KOPT-K1 (cell line): ENCODE measurements around the gene CA9.

ENCODE experiments used
- H3K27ac ChIP-seq: fragments of 200-600 bp; sonication (generic); 2 replicates; pipeline ENCODE4 v1.5.1; 2016; ENCODE audit warnings: antibody characterized with exemption, mild to moderate bottlenecking, low read depth, low read length; ENCODE audit not compliant: poor library complexity, severe bottlenecking
- H3K36me3 ChIP-seq: fragments of 200-600 bp; sonication (generic); 2 replicates; pipeline ENCODE4 v1.5.1; 2017; ENCODE audit warnings: antibody characterized with exemption, mild to moderate bottlenecking, low read length, moderate library complexity; ENCODE audit not compliant: insufficient read depth
- H3K9me3 ChIP-seq: fragments of 200-600 bp; sonication (generic); 2 replicates; pipeline ENCODE4 v1.5.1; 2017; ENCODE audit warnings: antibody characterized with exemption, low read length, mild to moderate bottlenecking; ENCODE audit not compliant: insufficient read depth, poor library complexity, severe bottlenecking

CA9 gene

DNA sequence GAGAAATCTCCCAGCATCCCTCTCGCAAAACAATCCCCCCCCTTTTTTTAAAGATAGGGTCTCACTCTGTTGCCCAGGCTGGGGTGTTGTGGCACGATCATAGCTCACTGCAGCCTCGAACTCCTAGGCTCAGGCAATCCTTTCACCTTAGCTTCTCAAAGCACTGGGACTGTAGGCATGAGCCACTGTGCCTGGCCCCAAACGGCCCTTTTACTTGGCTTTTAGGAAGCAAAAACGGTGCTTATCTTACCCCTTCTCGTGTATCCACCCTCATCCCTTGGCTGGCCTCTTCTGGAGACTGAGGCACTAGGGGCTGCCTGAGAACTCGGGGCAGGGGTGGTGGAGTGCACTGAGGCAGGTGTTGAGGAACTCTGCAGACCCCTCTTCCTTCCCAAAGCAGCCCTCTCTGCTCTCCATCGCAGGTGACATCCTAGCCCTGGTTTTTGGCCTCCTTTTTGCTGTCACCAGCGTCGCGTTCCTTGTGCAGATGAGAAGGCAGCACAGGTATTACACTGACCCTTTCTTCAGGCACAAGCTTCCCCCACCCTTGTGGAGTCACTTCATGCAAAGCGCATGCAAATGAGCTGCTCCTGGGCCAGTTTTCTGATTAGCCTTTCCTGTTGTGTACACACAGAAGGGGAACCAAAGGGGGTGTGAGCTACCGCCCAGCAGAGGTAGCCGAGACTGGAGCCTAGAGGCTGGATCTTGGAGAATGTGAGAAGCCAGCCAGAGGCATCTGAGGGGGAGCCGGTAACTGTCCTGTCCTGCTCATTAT lies 6.8 kb downstream of the CA9 start:
- Histone ChIP-seq H3K9me3 (no peaks in the 10 kb centered on the region), H3K36me3 (no peaks in the 10 kb centered on the region), H3K27ac (no peak overlapping the region)

GRCh38 chr9:35681341-35682002 lies 7.7 kb downstream of the CA9 start:
- no peaks in the 10 kb centered on the region for H3K36me3 ChIP-seq

GRCh38 chr9:35682051-35682450 lies 8.3 kb downstream of the CA9 start:
- H3K27ac ChIP-seq: no peak overlapping the region
- H3K36me3 ChIP-seq: no peaks in the 10 kb centered on the region
- no peaks in the 10 kb centered on the region for H3K9me3 ChIP-seq

More at GRCh38 chr9:35681341-35682002, 7.7 kb downstream of the CA9 start:
- Histone ChIP-seq H3K27ac (no peak overlapping the region), H3K9me3 (no peaks in the 10 kb centered on the region)

DNA sequence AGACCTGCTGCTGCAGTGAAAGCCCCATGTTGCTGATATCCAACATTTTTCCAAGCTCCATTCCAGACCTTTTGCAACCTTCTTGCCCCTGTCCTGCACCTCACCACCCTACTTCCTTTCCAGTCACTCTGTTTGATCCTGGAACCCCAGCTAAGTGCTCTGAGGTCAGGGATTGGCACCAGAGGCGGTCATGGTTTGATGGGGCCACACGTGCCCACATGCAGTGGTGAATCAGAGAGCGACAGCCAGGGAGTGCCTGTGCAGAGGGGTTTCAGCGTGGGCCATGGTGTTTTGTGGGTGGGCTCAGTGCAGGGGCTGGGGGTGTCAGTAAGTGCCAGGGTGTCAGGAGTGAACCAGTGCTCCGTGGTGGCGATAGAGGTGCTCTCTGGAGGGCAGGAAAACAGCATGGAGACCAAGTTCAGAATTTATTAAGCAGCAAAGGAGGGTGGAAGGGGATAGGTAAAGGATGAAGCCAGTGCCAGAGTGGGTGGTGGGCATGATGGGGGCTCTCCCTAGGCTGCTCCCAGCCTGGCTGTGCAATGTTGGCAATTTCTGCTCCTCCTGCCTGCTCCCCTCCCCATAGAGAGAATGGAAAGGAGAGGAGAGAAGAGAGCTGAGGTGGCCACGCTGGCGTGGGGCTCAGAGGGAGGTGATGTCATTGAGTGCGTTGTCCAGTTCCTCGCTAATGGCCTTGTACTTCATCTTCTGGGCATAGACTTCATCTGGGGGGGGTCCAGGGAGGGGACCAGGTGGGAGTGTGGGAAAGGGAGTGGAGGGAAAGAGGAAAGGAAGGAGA lies 9.0 kb downstream of the CA9 start:
- no peaks in the 10 kb centered on the region for H3K9me3 ChIP-seq
- H3K36me3 ChIP-seq: no peaks in the 10 kb centered on the region
- H3K27ac ChIP-seq: no peak overlapping the region

GRCh38 chr9:35683323-35683722 lies 9.6 kb downstream of the CA9 start:
- H3K9me3 ChIP-seq: no peaks in the 10 kb centered on the region
- no peaks in the 10 kb centered on the region for H3K36me3 ChIP-seq
- H3K27ac ChIP-seq: no peak overlapping the region

- Histone ChIP-seq H3K36me3 (no peaks in the 10 kb centered on the region), H3K27ac (no peak overlapping the region), H3K9me3 (no peaks in the 10 kb centered on the region)
Observed at GRCh38 chr9:35684921-35685320, 11.2 kb downstream of the CA9 start.

DNA sequence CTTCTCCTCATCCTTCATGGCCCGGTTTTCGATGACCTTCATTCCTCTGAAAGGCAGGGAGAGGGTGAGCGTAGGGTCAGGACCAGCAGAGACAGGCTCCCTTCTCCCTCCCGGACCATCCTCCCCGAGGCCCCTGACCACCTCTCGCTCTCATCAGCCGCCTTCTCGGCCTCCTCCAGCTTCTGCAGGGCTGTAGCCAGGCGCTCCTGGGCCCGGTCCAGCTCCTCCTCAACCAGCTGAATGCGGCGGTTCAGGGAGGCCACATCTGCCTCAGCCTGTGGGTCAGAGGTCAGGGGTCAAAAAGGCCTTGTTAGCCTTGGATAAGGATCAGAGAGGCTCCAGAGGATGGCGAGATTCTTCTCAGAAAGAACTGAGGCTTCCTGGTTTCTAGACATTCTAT lies 11.8 kb downstream of the CA9 start:
- Histone ChIP-seq H3K27ac (no peak overlapping the region), H3K36me3 (no peaks in the 10 kb centered on the region), H3K9me3 (no peaks in the 10 kb centered on the region)

DNA sequence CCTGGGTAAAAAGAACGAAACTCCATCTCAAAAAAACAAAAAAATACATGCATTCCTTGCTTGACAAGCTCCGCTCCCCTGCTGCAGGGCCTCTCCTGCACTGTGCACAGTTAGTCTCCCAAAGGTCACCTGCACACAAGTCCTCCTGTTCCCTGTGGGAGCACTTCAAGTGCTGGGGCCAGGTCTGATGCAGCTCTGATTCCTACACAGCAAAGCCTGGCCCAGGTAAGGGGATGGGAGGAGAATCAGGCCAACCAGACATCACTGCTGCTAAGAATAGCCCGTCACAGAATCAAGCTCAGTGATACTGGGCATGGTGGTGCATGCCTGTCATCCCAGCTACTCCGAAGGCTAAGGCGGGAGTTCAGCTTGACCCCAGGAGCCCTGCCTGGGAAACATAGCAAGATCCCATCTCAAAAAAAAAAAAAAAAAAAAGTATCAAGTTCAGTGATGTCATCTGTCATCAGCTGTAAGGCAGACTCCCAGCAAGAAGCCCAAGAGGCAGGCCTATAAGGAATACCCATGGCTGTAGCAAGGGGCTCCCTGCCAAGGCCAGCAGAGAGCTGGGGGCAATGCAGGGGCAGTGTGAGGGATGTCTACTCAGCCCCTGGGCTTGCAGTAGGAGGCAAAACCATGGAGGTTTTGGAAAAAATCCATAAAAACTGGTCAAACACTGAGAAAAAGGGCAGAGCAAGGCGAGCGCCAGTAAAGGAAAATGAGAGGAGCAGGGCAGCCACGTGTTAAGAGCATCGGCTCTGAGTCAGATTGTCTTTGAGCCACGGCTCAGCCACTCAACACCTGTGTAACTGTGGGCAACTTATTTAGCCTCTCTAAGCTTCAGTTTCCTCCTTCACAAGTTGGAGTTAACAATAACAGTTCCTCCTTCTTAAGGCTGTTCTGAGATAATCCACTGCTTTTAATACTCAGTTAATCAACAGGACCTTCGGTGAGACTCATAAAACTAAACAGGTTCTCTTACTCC lies 12.8 kb downstream of the CA9 start:
- Histone ChIP-seq H3K27ac (no peak overlapping the region), H3K36me3 (no peaks in the 10 kb centered on the region), H3K9me3 (no peaks in the 10 kb centered on the region)

- H3K9me3 ChIP-seq: no peaks in the 10 kb centered on the region
- no peaks in the 10 kb centered on the region for H3K36me3 ChIP-seq
- H3K27ac ChIP-seq: no peak overlapping the region
Observed at GRCh38 chr9:35687306-35687705, 13.6 kb downstream of the CA9 start.

DNA sequence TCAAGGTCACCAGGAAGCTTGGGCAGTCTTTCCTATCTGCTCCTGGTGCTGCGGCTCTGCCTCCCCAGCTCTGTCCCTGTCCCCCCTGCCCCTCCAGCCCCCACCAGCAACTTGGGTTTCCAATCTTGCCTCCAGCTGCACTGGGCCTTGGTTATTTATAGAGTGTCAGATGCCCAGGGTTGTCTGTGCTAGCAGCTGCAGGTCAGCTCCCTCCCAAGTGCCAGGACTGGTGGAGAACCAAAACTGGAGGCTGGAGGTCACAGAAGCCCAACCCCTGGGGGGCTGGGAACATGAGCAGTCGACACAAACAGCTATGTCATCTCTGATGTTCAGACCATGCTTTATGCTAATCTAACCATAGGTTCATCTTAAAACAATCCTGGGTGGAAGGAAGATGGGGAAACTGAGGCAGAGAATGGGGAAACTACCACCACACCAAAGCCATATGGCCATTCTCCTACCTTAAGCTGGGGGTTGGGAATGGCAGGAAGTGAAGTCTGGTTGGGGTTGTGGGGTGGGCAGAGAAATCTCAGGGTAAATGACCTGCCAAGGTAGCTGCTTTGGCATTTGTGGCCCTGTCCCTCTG lies 14.3 kb downstream of the CA9 start:
- H3K27ac ChIP-seq: no peak overlapping the region
- H3K36me3 ChIP-seq: no peaks in the 10 kb centered on the region
- H3K9me3 ChIP-seq: no peaks in the 10 kb centered on the region

DNA sequence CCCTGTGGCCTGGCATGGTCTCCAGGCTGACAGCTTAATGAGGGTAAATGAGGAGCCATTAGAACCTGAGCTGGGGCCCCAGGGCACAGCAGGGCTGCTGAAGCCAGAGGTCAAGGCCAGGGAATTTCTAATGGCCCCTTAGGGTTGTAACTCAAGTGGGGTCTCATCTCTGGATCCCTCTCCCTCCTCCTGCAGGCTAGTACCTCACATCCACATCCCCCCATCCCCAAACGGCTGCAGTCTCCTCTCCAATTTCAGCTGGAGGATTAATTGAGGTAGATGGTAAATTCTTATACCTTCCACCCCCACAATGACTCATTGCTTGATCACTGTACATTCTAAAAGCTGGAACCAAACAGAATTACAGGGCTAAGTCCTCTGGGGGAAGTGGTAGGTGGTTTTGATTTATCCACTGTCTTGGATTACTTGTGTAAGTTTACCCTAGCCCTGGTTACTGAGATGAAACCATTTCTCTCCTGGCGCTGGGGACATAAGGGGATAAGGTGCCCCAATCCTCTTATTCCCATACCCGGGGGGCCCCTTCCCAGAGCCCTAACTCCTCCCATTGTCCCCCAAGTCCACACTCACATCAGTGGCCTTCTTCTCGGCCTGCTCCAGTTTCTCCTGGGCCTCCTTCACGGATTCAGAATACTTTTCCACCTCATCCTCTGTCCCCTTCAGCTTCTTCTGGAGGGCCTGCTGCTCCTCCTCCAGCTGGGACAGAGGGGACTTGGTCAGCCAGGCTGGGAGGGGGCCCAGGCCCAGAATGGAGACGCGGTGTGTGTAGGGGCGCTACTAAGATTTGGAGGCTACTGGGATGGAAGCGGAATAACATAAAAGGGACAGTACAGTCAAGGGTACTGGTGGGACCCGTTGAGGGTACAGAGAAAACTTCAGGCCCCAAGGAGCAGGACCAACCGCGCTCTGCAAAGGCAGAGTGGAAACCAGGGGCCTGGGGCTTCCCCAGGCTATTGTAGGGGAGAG lies 15.1 kb downstream of the CA9 start:
- Histone ChIP-seq H3K27ac (no peak overlapping the region), H3K36me3 (no peaks in the 10 kb centered on the region), H3K9me3 (no peaks in the 10 kb centered on the region)

DNA sequence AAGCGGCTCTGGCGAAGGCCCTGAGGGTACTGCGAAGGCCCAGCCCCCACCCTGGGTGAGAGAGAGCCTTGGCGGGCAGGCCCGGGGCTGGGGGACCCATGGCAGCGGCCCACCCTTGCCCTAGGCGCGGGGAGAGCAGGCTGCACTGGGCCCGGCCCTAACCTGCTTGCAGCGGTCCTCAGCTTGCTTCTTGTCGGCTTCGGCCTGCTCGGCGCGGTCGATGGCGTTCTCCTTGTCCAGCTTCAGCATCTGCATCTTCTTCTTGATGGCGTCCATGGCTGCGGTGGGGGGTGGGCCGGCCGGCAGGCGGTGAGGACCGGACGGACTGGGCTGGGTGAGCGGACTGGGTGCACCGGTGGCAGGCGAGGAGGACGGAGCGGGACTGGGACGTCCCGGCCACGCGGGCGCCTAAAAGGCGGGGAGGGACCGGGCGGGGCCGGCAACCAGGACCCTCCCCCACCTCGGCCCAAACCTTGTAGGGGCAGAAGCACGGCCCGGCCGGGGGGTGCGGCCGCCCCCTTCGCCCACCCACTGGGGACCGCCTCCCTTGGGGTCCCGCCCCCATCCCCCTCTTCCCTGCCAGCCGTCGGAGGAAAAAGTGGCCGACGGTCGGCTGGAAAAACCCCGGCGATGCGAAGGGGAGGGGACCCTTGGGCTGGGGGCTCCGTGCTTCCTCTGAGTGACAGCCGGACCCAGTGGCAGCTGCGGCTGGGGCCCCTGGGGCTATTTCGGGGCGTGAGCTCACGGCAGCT lies 16.0 kb downstream of the CA9 start, which contains the start of gene TPM2:
TSS of gene TPM2 (minus strand) at position 384 of the 752 bp plus-strand sequence. CDS start at position 276, 108 bp downstream.
- Histone ChIP-seq H3K36me3 (no peaks in the 10 kb centered on the region), H3K27ac (peak within 1 kb of the TSS; percentile 66), H3K9me3 (no peaks in the 10 kb centered on the region)

- Histone ChIP-seq H3K36me3 (no peaks in the 10 kb centered on the region), H3K27ac (peak overlapping the region; percentile 66), H3K9me3 (no peaks in the 10 kb centered on the region)
Observed at GRCh38 chr9:35690294-35690613, 16.5 kb downstream of the CA9 start.
